Lower leg skin (tissue), 4 donors: Measurements from ENCODE around the gene UCHL5. TPM values are rescaled to one million over a fixed set of nuclear protein-coding genes. Genes with fewer than 3 reads are reported as not detected.

Experiments
- DNase-seq, 2 donors: peaks; one replicate each; pipeline ENCODE4 v3.0.0-alpha.2; 2019; ENCODE audit warnings: low spot score in 2 of 2
- H3K4me3 ChIP-seq: fragments of 200-600 bp; sonication (generic); 2 replicates; pipeline ENCODE4 v1.5.1; 2017; ENCODE audit warnings: mild to moderate bottlenecking, low read depth; ENCODE audit not compliant: poor library complexity, severe bottlenecking
- CTCF ChIP-seq, 3 donors: fragments of 450-650 bp; IDR thresholded peaks; one replicate each; pipeline ENCODE4 v1.5.1; 2016; ENCODE audit warnings: antibody characterized with exemption in 3 of 3, mild to moderate bottlenecking in 3 of 3, moderate library complexity in 2 of 3
- POLR2A ChIP-seq, 2 donors: fragments of 450-650 bp; IDR thresholded peaks; one replicate each; pipeline ENCODE4 v1.6.1; 2016 to 2017; ENCODE audit warnings: antibody characterized with exemption in 2 of 2, mild to moderate bottlenecking in 1 of 2, moderate library complexity in 1 of 2
- WGBS, 2 donors: methylation state at CpG; one replicate each; pipeline ENCODE4 v1.1.5; 2018; 5-methylcytosine and 5-hydroxymethylcytosine counted together
- intact Hi-C: fragments of 100-400 bp; cut with DNase I; formaldehyde crosslinking; loops from one replicate; pipeline ENCODE4 v1.15.0; 2023; ENCODE audit warnings: low total_unique reads
- total RNA-seq, 4 donors: library from RNA; depleted of rRNA; stranded (reverse); fragments of >200 nt; gene quantifications; one replicate each; pipeline ENCODE4 v1.1.0, GENCODE V29; 2016

The UCHL5 gene
- total RNA-seq, 4 donors from 2014 or later: 25.5 to 57.9 (median 37.7) TPM

- DNase-seq: no peak
- TF ChIP-seq POLR2A (IDR thresholded peaks at IDR 0.05) (no peak), CTCF (IDR thresholded peaks at IDR 0.05) (no peak)
- H3K4me3 ChIP-seq: no peak overlapping the region
- 80 to 83% methylated on average over 4 of the region's 4 CpGs for WGBS, 2 donors
- intact Hi-C loops: no loop called here
Measured at GRCh38 chr1:193069748-193070385, 10.7 kb upstream of the UCHL5 start.

GRCh38 chr1:193068013-193068412, 8.9 kb upstream of the UCHL5 start:
- no peak overlapping the region for H3K4me3 ChIP-seq
- intact Hi-C loops: no loop called here
- no peak for TF ChIP-seq CTCF (IDR thresholded peaks at IDR 0.05)
- DNase-seq: no peak

- TF ChIP-seq POLR2A (IDR thresholded peaks at IDR 0.05) (no peak), CTCF (IDR thresholded peaks at IDR 0.05) (no peak)
- H3K4me3 ChIP-seq: no peak overlapping the region
- 86 to 91% methylated on average over 4 of the region's 4 CpGs for WGBS, 2 donors
- intact Hi-C loops: no loop called here
- DNase-seq: no peak
Measured at GRCh38 chr1:193066606-193067005, 7.4 kb upstream of the UCHL5 start.

GRCh38 chr1:193065954-193066353, 6.8 kb upstream of the UCHL5 start:
- DNase-seq: no peak
- intact Hi-C loops: no loop called here
- TF ChIP-seq POLR2A (IDR thresholded peaks at IDR 0.05) (no peak), CTCF (IDR thresholded peaks at IDR 0.05) (no peak)
- H3K4me3 ChIP-seq: no peak overlapping the region

GRCh38 chr1:193062698-193063463, 3.7 kb upstream of the UCHL5 start:
- DNase-seq: no peak
- intact Hi-C loops: no loop called here
- 90 to 94% methylated on average over 4 of the region's 4 CpGs for WGBS, 2 donors
- no peak for TF ChIP-seq POLR2A (IDR thresholded peaks at IDR 0.05)
- TF ChIP-seq CTCF (IDR thresholded peaks at IDR 0.05): no peak
- H3K4me3 ChIP-seq: no peak overlapping the region
